ENCODE results near the gene PYHIN1. TPM values are rescaled to one million over a fixed set of nuclear protein-coding genes. Genes with fewer than 3 reads are reported as not detected.

The PYHIN1 gene
- total RNA-seq, result not detected in 2 replicates

DNA sequence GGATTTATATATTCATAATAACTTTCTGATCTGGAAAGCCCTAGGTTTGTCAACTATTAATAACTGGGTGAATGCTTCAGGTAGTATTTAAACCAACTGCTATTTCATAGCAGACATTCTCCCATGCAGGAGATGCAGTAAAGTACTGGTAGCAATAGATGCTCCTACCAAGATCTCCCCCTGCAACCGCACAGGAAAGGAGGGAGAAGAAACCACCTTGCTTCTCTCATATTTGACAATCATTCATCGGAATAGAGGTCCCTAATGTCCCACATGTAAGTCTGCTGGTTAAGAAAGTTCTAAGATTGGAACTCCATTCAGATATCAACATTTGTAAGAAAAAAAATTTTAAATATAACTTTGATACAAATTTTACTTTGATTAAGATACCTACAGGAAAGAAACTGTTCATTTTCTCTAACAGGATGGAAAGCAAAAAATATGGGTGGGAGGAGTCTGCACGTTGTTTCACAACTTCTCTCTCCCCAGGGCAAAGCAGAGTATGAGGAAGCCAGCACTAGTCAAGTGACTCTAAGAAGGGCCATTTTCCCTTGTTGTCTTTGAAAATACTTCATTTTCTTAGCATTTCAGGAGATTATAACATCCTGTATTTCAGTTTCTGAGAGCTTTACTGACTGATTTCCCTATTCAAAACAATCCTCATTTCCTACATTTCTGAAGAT is at the start of gene PYHIN1:
Gene PYHIN1 (plus strand): TSS at position 498 of the 683 bp plus-strand sequence. CDS start 5,359 bp downstream, outside the sequence.

DNA sequence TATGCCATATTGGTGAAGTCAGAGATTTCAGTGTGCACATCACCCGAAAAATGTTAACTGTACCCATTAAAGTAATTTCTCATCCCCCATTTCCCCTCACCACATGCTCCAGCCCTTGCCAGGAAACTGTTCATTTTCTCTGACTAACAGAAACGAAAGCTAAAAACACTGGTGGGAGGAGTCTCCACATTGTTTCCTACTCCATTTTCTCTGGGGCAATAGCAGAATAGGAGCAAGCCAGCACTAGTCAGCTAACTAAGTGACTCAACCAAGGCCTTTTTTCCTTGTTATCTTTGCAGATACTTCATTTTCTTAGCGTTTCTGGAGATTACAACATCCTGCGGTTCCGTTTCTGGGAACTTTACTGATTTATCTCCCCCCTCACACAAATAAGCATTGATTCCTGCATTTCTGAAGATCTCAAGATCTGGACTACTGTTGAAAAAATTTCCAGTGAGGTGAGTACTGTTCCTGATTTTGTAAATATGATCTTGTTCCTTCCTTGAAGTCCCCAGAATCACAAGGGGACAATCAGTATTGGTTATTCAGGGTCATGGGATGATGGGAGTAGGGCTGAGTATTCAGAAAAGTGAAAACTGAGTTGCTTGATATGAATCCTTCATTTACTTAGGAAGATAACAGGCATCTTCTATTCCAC is 78.5 kb downstream of the PYHIN1 start, which contains the start of gene IFI16:
Gene IFI16 (plus strand): TSS at position 204 of the 658 bp plus-strand sequence. CDS start 4,774 bp downstream, outside the sequence.

Other genes starting within 250 kb of the PYHIN1 start
- not detected in 2 replicates for gene SPTA1, start 244.8 kb upstream of the PYHIN1 start, total RNA-seq
- gene OR6K2, start 230.9 kb upstream of the PYHIN1 start, total RNA-seq, result not detected in 2 replicates
- not detected in 2 replicates for gene OR6K3, start 210.8 kb upstream of the PYHIN1 start, total RNA-seq
- not detected in 2 replicates for gene OR6K6, start 176.8 kb upstream of the PYHIN1 start, total RNA-seq
- not detected in 2 replicates for gene OR6N1, start 159.4 kb upstream of the PYHIN1 start, total RNA-seq
- gene OR6N2, start 150.3 kb upstream of the PYHIN1 start, total RNA-seq, result not detected in 2 replicates
- not detected in 2 replicates for gene MNDA, start 100.2 kb upstream of the PYHIN1 start, total RNA-seq
- 72.2 and 78.3 TPM in 2 replicates for gene IFI16, start 78.4 kb downstream of the PYHIN1 start, total RNA-seq
- not detected in 2 replicates for gene AIM2, start 145.2 kb downstream of the PYHIN1 start, total RNA-seq
- not detected in 2 replicates for gene CADM3, start 240.1 kb downstream of the PYHIN1 start, total RNA-seq

Data from hair follicular keratinocyte (primary cell).